B cell (primary cell): ENCODE results near the gene MBD6.

Experiments
- EZH2 ChIP-seq: IDR thresholded peaks from 2 replicates; pipeline ENCODE4 v1.6.1; 2012; ENCODE audit warnings: borderline replicate concordance, low read depth, mild to moderate bottlenecking, moderate library complexity, low read length; ENCODE audit not compliant: insufficient read depth, poor library complexity, severe bottlenecking
- TF ChIP-seq, protein P1 (sequence below): fragments of 200-600 bp; IDR thresholded peaks from one replicate; pipeline ENCODE4 v1.8.0; 2022; ENCODE audit warnings: antibody characterized with exemption, mild to moderate bottlenecking

DNA sequence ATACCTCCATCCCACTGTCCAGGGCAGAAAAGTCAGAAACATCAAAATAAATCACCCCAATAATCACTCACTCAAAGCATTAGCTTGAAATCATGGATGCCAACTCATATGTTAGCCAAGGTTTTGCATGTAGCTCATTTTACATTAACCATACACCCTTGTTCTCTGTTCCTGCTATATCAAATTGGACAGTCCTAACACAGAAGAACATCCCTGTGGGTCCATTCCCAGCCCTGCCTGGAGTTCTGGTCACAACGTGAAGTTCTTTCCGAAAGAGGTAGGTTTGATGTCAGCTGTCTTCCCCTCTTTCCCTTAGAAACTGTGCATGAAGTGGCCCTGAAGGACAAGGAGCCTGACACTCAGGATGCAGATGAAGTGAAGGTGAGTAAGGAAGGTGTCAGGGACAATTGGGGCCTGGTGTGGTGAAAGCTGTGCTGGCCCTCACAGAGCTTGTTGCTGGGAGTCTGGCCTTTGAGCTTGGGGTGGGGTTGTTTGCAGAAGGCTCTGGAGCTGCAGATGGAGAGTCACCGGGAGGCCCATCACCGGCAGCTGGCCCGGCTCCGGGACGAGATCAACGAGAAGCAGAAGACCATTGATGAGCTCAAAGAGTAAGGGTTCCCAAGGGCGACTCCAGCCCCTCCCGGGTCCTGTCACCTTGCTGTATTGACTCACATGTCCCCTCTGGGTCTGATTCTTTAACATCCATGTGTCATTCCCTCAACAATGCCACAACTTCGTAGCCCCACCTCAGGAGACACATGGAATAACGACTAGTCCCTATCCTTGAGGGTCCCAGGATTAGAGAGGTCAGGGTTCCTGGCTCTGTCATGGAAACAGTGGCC is 53.4 kb downstream of the MBD6 start:
- TF ChIP-seq, protein P1, sequence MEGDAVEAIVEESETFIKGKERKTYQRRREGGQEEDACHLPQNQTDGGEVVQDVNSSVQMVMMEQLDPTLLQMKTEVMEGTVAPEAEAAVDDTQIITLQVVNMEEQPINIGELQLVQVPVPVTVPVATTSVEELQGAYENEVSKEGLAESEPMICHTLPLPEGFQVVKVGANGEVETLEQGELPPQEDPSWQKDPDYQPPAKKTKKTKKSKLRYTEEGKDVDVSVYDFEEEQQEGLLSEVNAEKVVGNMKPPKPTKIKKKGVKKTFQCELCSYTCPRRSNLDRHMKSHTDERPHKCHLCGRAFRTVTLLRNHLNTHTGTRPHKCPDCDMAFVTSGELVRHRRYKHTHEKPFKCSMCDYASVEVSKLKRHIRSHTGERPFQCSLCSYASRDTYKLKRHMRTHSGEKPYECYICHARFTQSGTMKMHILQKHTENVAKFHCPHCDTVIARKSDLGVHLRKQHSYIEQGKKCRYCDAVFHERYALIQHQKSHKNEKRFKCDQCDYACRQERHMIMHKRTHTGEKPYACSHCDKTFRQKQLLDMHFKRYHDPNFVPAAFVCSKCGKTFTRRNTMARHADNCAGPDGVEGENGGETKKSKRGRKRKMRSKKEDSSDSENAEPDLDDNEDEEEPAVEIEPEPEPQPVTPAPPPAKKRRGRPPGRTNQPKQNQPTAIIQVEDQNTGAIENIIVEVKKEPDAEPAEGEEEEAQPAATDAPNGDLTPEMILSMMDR, result no peak
- TF ChIP-seq EZH2, result no peak
